SK-N-SH (cell line): ENCODE results near the gene BBLN. TPM values are rescaled to one million over a fixed set of nuclear protein-coding genes. Genes with fewer than 3 reads are reported as not detected.

ENCODE experiments used
- CTCF ChIA-PET: fragments of 300-600, 350-600 bp; formaldehyde crosslinking; extraction: SDS; loops from one replicate; lab custom pipeline; 2021; lab: Yijun Ruan, JAX
- POLR2A ChIA-PET: fragments of 350-600 bp; sonication (Branson Sonifier 250); formaldehyde crosslinking; extraction: SDS; loops from one replicate; lab custom pipeline; 2020; ENCODE audit warnings: antibody characterized with exemption, inconsistent platforms; lab: Yijun Ruan, JAX
- DNase-seq: peaks from one replicate; pipeline ENCODE4 v3.0.0; 2012
- H2AFZ ChIP-seq: fragments of 200-600 bp; sonication (generic); 2 replicates; pipeline ENCODE4 v1.8.1; 2016; ENCODE audit warnings: antibody characterized with exemption, mild to moderate bottlenecking, low read depth
- H3F3A ChIP-seq: fragments of 200-600 bp; sonication (generic); replicated peaks from 2 replicates; pipeline ENCODE3; 2016; ENCODE audit warnings: antibody characterized with exemption, mild to moderate bottlenecking; ENCODE audit not compliant: insufficient read depth
- H3K27ac ChIP-seq, 2 experiments: fragments of 200-500 bp in 1 of 2; fragments of 200-600 bp in 1 of 2; sonication (Bioruptor generic) in 1 of 2; sonication (generic), shearing (Covaris generic) in 1 of 2; 2 replicates each; pipeline versions ENCODE4 v1.5.1 to v1.6.1; 2014 to 2016; ENCODE audit warnings: low read depth in 2 of 2, inconsistent platforms in 1 of 2, low read length in 1 of 2, mild to moderate bottlenecking in 1 of 2, mixed read lengths in 1 of 2
- H3K27me3 ChIP-seq: fragments of 200-600 bp; sonication (generic), shearing (Covaris generic); 2 replicates; pipeline ENCODE4 v1.6.1; 2016; ENCODE audit warnings: mixed run types; ENCODE audit not compliant: insufficient read depth
- H3K36me3 ChIP-seq, 2 experiments: fragments of 200-500 bp in 1 of 2; fragments of 200-600 bp in 1 of 2; sonication (Bioruptor generic) in 1 of 2; sonication (generic) in 1 of 2; replicated peaks in 1 of 2; 2 replicates each; pipeline versions ENCODE3 to v1.5.1; 2014 to 2016; ENCODE audit warnings: low read length in 1 of 2, mild to moderate bottlenecking in 1 of 2; ENCODE audit not compliant: insufficient read depth in 2 of 2, control insufficient read depth in 1 of 2
- H3K4me1 ChIP-seq, 2 experiments: fragments of 200-500 bp in 1 of 2; fragments of 200-600 bp in 1 of 2; sonication (Bioruptor generic) in 1 of 2; sonication (generic), shearing (Covaris generic) in 1 of 2; 2 replicates each; pipeline versions ENCODE4 v1.5.1 to v1.6.1; 2014 to 2016; ENCODE audit warnings: low read depth in 1 of 2, low read length in 1 of 2, mixed run types in 1 of 2; ENCODE audit not compliant: insufficient read depth in 2 of 2, control insufficient read depth in 1 of 2
- H3K4me2 ChIP-seq: fragments of 200-600 bp; sonication (generic), shearing (Covaris generic); 2 replicates; pipeline ENCODE4 v1.6.1; 2017; ENCODE audit warnings: mixed run types
- H3K4me3 ChIP-seq, 2 experiments: fragments of 200-500 bp in 1 of 2; fragments of 200-600 bp in 1 of 2; sonication (Bioruptor generic) in 1 of 2; sonication (generic), shearing (Covaris generic) in 1 of 2; 2 replicates each; pipeline versions ENCODE4 v1.5.1 to v1.8.1; 2014 to 2016; ENCODE audit warnings: low read depth in 2 of 2, inconsistent platforms in 1 of 2, low read length in 1 of 2, mild to moderate bottlenecking in 1 of 2, mixed read lengths in 1 of 2, moderate library complexity in 1 of 2
- H3K79me2 ChIP-seq: fragments of 200-600 bp; sonication (generic); 2 replicates; pipeline ENCODE4 v1.8.1; 2017; ENCODE audit warnings: mild to moderate bottlenecking; ENCODE audit not compliant: insufficient read depth
- H3K9ac ChIP-seq: fragments of 200-600 bp; sonication (generic); 2 replicates; pipeline ENCODE4 v1.6.1; 2017; ENCODE audit warnings: mixed run types
- H3K9me2 ChIP-seq: fragments of 200-600 bp; sonication (generic); 2 replicates; pipeline ENCODE4 v1.6.1; 2017; ENCODE audit warnings: mixed run types
- H3K9me3 ChIP-seq: fragments of 200-600 bp; sonication (generic); 2 replicates; pipeline ENCODE4 v1.6.1; 2017; ENCODE audit warnings: mixed run types, mild to moderate bottlenecking, moderate library complexity
- H4K20me1 ChIP-seq: fragments of 200-600 bp; sonication (generic); 2 replicates; pipeline ENCODE4 v1.6.1; 2017; ENCODE audit warnings: mild to moderate bottlenecking, mixed run types; ENCODE audit not compliant: insufficient read depth
- CHD2 ChIP-seq: fragments of 150-350 bp; IDR thresholded peaks from 2 replicates; pipeline ENCODE4 v1.6.1; 2018; ENCODE audit warnings: low read length; ENCODE audit not compliant: partially characterized antibody
- ELF1 ChIP-seq: IDR thresholded peaks from 2 replicates; pipeline ENCODE4 v1.4.0; 2012
- FOSL2 ChIP-seq: IDR thresholded peaks from 2 replicates; pipeline ENCODE4 v1.4.0; 2012; ENCODE audit warnings: low read depth, mild to moderate bottlenecking, moderate library complexity, borderline replicate concordance
- FOXM1 ChIP-seq: IDR thresholded peaks from 2 replicates; pipeline ENCODE4 v1.4.0; 2012; ENCODE audit warnings: low read depth, mild to moderate bottlenecking
- GABPA ChIP-seq: IDR thresholded peaks from 2 replicates; pipeline ENCODE4 v1.4.0; 2012; ENCODE audit warnings: low read depth, mild to moderate bottlenecking
- JUND ChIP-seq: IDR thresholded peaks from 2 replicates; pipeline ENCODE4 v1.4.0; 2012
- MAX ChIP-seq: IDR thresholded peaks from 2 replicates; pipeline ENCODE4 v1.4.0; 2012; ENCODE audit warnings: low read depth
- NFIC ChIP-seq: IDR thresholded peaks from 2 replicates; pipeline ENCODE4 v1.4.0; 2012; ENCODE audit warnings: borderline replicate concordance
- PBX3 ChIP-seq: IDR thresholded peaks from 2 replicates; pipeline ENCODE4; 2012
- POLR2AphosphoS5 ChIP-seq: IDR thresholded peaks from 2 replicates; pipeline ENCODE4 v1.6.1; 2012; ENCODE audit warnings: low read depth, low read length
- RXRA ChIP-seq: IDR thresholded peaks from 2 replicates; pipeline ENCODE4 v1.4.0; 2012; ENCODE audit warnings: low read depth, mild to moderate bottlenecking, borderline replicate concordance
- SIN3A ChIP-seq: IDR thresholded peaks from 2 replicates; pipeline ENCODE4 v1.6.1; 2012; ENCODE audit warnings: low read depth, mild to moderate bottlenecking, low read length, moderate library complexity, borderline replicate concordance
- SMC3 ChIP-seq: IDR thresholded peaks from 2 replicates; pipeline ENCODE4 v1.6.1; 2012; ENCODE audit warnings: low read depth, low read length, improper control_type of control experiment
- TAF1 ChIP-seq: IDR thresholded peaks from 2 replicates; pipeline ENCODE4 v1.6.1; 2012; ENCODE audit warnings: low read depth, mild to moderate bottlenecking, low read length, moderate library complexity, borderline replicate concordance
- YY1 ChIP-seq: IDR thresholded peaks from 2 replicates; pipeline ENCODE4 v1.4.0; 2012; ENCODE audit warnings: low read depth, mild to moderate bottlenecking
- ZBTB33 ChIP-seq: IDR thresholded peaks from 2 replicates; pipeline ENCODE4 v1.4.0; 2012; ENCODE audit warnings: low read depth, borderline replicate concordance
- WGBS: methylation state at CpG from one replicate; pipeline ENCODE4 v1.1.6; 2017; ENCODE audit warnings: low lambda C conversion rate; 5-methylcytosine and 5-hydroxymethylcytosine counted together
- polyA plus RNA-seq, 3 experiments: library from polyadenylated mRNA; depleted of rRNA; stranded (reverse); fragments of >200 nt; gene quantifications; 2 replicates each; pipeline ENCODE4 v1.2.3, GENCODE V29; 2012
- TF ChIP-seq, protein P1 (sequence below): IDR thresholded peaks from 2 replicates; pipeline ENCODE4 v1.6.1; 2012; ENCODE audit warnings: mild to moderate bottlenecking, low read depth, low read length, moderate library complexity
- TF ChIP-seq, protein P2 (sequence below): fragments of 200-600 bp; sonication (generic); IDR thresholded peaks from 2 replicates; pipeline ENCODE4 v1.6.1; 2017; ENCODE audit warnings: antibody characterized with exemption, mild to moderate bottlenecking, moderate library complexity
- TF ChIP-seq, protein P3 (sequence below): IDR thresholded peaks from 2 replicates; pipeline ENCODE4 v1.4.0; 2012; ENCODE audit warnings: low read depth, borderline replicate concordance

BBLN gene
- polyA plus RNA-seq, 1 of the 3 experiments (the other 2 are of a cell fraction), result 109 TPM

DNA sequence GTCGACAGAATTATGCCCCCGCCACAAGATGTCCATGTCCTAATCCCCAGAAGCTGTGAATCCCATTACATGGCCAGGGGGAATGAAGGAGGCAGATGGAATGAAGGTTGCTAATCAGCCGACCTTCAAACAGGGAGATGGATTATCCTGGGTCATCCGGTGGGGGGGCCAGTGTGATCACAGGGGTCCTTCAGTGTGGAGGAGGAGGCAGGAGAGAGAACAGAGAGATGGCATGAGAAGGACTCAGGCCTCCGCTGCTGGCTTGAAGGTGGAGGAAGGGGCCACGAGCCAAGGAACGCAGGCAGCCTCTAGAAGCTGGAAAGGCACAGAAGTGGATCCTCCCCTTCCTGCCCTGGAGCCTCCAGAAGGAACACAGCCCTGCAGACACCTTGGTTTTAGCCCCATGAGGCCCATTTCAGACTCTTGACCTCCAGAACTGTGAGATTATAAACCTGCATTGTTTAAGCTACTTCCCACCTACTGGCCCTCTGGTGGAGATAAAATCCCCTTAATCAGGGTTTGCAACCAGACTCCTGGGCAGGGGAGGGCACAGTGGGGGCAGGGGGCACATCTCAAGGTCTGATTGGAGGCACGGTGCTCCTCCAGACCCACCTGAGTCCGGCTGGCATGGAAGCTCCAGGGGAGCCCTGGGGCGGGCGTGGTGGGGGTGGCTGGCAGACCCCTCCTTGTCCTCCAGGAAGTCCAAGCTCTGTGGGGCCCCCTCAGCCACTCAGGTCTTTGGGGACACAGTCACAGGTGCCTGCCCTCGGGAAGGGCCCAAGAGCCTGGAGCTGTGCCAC is 46.3 kb upstream of the BBLN start:
- Histone ChIP-seq H3K9me2 (no peaks in the 10 kb centered on the region), H3K4me1 (peaks cover 3 to 4% of the 10 kb centered on the region in 2 experiments; a peak in 1 of 4 replicates), H3F3A (peaks cover 8% of the 10 kb centered on the region), H3K79me2 (no peaks in the 10 kb centered on the region), H3K9ac (no peak overlapping the region), H3K4me2 (no peak overlapping the region), H3K36me3 (peaks cover 0 to 3% of the 10 kb centered on the region in 2 experiments), H3K27me3 (no peaks in the 10 kb centered on the region), H3K4me3 (no peak overlapping the region), H2AFZ (no peak overlapping the region), H3K9me3 (no peaks in the 10 kb centered on the region), H3K27ac (no peak overlapping the region), H4K20me1 (no peaks in the 10 kb centered on the region)
- WGBS, result 94% methylated on average over 11 of the region's 12 CpGs
- ChIA-PET CTCF (interaction anchor here (1.1 to 6.5 kb wide), 5 partner anchors 12 to 191 kb away, joined by 3 to 246 read pairs (median 55); partner anchors contain the start of gene PTGES2), POLR2A (interaction anchor here (0.8 kb wide), 1 partner anchor 23 kb away, joined by 3 read pairs; no protein-coding TSS in a partner anchor)
- no peak for DNase-seq
- TF ChIP-seq TAF1 (no peak), YY1 (no peak), CHD2 (no peak), POLR2AphosphoS5 (no peak), SMC3 (no peak), FOXM1 (no peak), MAX (no peak), ZBTB33 (no peak), ELF1 (no peak), RXRA (no peak), FOSL2 (no peak), JUND (no peak), SIN3A (no peak), GABPA (no peak), PBX3 (no peak), NFIC (no peak)
- TF ChIP-seq, protein P1, sequence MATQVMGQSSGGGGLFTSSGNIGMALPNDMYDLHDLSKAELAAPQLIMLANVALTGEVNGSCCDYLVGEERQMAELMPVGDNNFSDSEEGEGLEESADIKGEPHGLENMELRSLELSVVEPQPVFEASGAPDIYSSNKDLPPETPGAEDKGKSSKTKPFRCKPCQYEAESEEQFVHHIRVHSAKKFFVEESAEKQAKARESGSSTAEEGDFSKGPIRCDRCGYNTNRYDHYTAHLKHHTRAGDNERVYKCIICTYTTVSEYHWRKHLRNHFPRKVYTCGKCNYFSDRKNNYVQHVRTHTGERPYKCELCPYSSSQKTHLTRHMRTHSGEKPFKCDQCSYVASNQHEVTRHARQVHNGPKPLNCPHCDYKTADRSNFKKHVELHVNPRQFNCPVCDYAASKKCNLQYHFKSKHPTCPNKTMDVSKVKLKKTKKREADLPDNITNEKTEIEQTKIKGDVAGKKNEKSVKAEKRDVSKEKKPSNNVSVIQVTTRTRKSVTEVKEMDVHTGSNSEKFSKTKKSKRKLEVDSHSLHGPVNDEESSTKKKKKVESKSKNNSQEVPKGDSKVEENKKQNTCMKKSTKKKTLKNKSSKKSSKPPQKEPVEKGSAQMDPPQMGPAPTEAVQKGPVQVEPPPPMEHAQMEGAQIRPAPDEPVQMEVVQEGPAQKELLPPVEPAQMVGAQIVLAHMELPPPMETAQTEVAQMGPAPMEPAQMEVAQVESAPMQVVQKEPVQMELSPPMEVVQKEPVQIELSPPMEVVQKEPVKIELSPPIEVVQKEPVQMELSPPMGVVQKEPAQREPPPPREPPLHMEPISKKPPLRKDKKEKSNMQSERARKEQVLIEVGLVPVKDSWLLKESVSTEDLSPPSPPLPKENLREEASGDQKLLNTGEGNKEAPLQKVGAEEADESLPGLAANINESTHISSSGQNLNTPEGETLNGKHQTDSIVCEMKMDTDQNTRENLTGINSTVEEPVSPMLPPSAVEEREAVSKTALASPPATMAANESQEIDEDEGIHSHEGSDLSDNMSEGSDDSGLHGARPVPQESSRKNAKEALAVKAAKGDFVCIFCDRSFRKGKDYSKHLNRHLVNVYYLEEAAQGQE, result no peak
- TF ChIP-seq, protein P2, sequence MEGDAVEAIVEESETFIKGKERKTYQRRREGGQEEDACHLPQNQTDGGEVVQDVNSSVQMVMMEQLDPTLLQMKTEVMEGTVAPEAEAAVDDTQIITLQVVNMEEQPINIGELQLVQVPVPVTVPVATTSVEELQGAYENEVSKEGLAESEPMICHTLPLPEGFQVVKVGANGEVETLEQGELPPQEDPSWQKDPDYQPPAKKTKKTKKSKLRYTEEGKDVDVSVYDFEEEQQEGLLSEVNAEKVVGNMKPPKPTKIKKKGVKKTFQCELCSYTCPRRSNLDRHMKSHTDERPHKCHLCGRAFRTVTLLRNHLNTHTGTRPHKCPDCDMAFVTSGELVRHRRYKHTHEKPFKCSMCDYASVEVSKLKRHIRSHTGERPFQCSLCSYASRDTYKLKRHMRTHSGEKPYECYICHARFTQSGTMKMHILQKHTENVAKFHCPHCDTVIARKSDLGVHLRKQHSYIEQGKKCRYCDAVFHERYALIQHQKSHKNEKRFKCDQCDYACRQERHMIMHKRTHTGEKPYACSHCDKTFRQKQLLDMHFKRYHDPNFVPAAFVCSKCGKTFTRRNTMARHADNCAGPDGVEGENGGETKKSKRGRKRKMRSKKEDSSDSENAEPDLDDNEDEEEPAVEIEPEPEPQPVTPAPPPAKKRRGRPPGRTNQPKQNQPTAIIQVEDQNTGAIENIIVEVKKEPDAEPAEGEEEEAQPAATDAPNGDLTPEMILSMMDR, result no peak
- TF ChIP-seq, protein P3, sequence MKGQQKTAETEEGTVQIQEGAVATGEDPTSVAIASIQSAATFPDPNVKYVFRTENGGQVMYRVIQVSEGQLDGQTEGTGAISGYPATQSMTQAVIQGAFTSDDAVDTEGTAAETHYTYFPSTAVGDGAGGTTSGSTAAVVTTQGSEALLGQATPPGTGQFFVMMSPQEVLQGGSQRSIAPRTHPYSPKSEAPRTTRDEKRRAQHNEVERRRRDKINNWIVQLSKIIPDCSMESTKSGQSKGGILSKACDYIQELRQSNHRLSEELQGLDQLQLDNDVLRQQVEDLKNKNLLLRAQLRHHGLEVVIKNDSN, result no peak
